Activated naive CD4-positive, alpha-beta T cell treated with anti-CD3 and anti-CD28 coated beads, Interleukin-2, amount 10 ng/mL, durations not matched to agents 7 days and 5 days (primary cell): ENCODE measurements around the gene SFN.
"Not testable (repeated sequence)": the region's sequence is repeated elsewhere in the genome, so short reads cannot be mapped to it uniquely, and the experiment has no call there.

Source experiments
- CTCF ChIA-PET: fragments of 350-600 bp; sonication (Branson Sonifier 250); formaldehyde crosslinking; loops from one replicate; lab custom pipeline; 2021; ENCODE audit warnings: antibody characterized with exemption; lab: Charles Lee
- DNase-seq: peaks from one replicate; pipeline ENCODE4 v3.0.0-alpha.2; 2020
- H3K27ac Mint-ChIP-seq: one replicate; pipeline ENCODE4 v1.8.0; 2021; ENCODE audit warnings: mild to moderate bottlenecking, moderate library complexity, mixed read lengths
- H3K27me3 Mint-ChIP-seq: one replicate; pipeline ENCODE4 v1.8.0; 2021; ENCODE audit warnings: mild to moderate bottlenecking, mixed read lengths
- H3K36me3 Mint-ChIP-seq: one replicate; pipeline ENCODE4 v1.8.0; 2021; ENCODE audit warnings: mixed read lengths
- H3K4me1 Mint-ChIP-seq: one replicate; pipeline ENCODE4 v1.8.0; 2021; ENCODE audit warnings: mixed read lengths
- H3K4me3 Mint-ChIP-seq: one replicate; pipeline ENCODE4 v1.8.0; 2021; ENCODE audit warnings: mild to moderate bottlenecking, moderate library complexity, mixed read lengths
- H3K9me3 Mint-ChIP-seq: one replicate; pipeline ENCODE4 v1.8.0; 2021; ENCODE audit warnings: mixed read lengths

Gene SFN

DNA sequence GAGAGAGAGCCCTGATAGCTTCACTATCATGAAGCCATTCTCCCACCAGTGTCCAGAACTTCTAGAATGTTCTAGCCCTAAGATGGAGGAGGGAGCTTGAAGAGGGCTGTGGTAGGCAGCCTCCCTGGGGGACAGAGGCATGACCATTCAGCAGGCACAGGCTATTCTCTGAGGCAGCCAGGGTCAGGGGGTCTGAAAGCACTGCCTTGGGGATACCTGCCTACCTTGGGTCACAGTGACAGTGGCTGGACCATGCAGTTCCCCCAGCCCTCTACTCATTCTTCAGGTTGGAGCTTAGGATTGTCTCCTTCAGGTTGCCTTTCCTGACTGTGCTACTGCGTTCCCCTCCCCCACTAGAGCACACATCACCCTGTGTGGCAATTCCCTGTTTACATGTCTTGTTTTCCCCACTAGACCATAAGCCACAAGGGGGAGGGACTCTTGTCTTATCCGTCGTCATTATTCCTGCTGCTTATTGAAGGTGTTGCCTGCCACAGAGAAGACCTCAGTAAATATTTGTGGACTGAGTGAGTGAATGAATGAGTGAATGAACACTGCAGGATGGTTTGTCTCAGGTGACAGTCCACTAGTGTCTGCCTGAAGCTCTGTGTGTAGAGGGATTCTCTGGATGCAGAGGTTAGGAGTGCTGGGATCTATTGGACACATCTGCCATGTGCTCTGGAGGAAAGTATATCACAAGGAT lies 31.3 kb upstream of the SFN start:
- Mint-ChIP-seq H3K9me3 (no peaks in the 10 kb centered on the region), H3K4me3 (no peak overlapping the region), H3K27ac (peak overlapping the region; percentile 97), H3K36me3 (peaks cover 80% of the 10 kb centered on the region), H3K27me3 (no peaks in the 10 kb centered on the region), H3K4me1 (peaks cover 78% of the 10 kb centered on the region)
- no peak for DNase-seq
- CTCF ChIA-PET = interaction anchor here (0.6 to 6.3 kb wide), 5 partner anchors 9 to 651 kb away, joined by 3 to 58 read pairs (median 28); partner anchors contain the start of gene PIGV

DNA sequence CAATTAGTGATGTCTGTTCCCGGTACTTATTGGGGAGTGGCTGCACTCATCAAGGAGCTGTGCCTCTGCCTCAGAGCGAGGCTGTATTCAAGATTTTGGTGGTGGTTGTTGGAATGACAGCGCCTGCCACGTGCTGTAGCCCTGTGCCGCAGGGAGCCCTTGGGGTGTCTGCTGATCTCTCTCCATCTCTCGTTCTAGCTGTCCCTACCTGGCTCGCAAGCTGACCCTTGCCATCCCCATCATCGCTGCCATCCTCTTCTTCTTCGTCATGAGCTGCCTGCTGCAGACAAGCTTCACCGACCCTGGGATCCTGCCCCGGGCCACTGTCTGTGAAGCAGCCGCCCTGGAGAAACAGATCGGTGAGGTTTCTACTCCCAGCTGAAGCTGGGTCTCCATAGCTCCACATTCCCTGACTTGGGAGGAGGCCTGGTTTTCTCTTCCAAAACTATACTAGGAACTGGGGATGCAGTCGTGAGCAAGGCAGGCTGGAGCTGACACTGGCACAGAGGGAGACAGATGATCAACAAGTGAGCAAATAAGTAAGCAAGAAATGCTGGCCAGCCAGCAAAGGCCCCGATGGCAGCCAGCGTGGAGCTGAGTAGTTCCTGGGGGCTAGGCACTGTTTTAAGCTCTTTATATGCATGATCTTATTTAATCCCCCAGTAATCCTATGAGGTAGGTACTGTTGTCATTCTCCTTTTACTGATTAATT lies 30.5 kb upstream of the SFN start:
- CTCF ChIA-PET = interaction anchor here (0.9 to 6.3 kb wide), 8 partner anchors 9 to 230 kb away, joined by 3 to 58 read pairs (median 11); partner anchors contain the start of gene PIGV
- Mint-ChIP-seq H3K36me3 (peaks cover 79% of the 10 kb centered on the region), H3K27me3 (no peaks in the 10 kb centered on the region), H3K4me1 (peaks cover 77% of the 10 kb centered on the region), H3K27ac (peak overlapping the region; percentile 97), H3K4me3 (no peak overlapping the region), H3K9me3 (no peaks in the 10 kb centered on the region)
- DNase-seq = no peak

DNA sequence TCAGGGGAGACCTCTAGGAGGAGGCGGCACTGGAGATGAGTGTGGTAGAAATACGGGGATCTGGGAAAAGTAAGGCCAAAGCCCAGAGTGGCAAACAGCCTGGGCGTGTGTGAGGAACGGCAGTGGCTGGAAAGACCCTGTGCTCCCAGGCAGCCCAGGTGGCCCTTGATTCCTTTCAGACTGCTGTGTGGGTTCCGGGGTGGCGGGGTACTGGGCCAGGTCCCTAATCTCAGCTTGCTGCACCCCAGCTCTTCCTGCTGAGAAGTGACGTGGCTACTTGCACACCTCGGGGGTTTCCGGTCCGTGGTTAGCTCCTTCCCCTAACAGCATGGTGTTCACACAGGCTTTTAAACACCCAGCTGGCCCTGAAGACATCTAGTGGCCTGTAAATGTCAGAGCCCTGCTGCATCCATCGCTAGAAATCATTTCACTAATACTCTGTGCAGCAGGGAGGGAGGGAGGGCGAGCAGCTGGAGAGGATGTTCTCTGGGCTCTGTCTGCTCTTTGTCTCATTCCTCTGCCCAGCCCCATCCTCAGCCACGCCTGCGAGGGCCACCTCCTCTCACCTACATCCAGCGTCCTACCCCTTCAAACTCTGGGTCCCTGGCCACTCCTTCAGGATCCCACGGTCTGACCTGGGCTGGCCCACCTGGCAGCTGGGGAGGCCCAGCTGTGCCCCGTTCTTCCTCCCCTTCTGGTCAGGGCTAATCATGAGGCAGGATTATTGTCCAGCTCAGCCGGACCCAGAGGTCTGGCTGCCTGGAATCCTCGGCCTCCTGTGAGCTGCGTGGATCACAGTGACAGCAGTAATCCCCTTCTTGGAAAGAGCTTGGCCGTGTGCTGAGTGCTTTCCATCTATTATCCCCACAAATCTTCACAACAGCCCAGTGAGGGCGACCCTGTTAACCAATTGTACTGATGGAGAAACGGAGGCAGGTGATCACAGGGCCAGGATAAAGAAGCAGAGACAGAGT lies 29.2 kb upstream of the SFN start:
- H3K9me3 Mint-ChIP-seq = no peaks in the 10 kb centered on the region
- no peaks in the 10 kb centered on the region for H3K27me3 Mint-ChIP-seq
- peak overlapping the region; percentile 61 for H3K4me3 Mint-ChIP-seq
- DNase-seq = peak; percentile 96
- peak overlapping the region; percentile 97 for H3K27ac Mint-ChIP-seq
- CTCF ChIA-PET = interaction anchor here (0.6 to 6.3 kb wide), 19 partner anchors 9 to 334 kb away, joined by 3 to 58 read pairs (median 4); partner anchors contain the start of genes GPN2 and PIGV
- peaks cover 76% of the 10 kb centered on the region for H3K36me3 Mint-ChIP-seq
- peaks cover 70% of the 10 kb centered on the region for H3K4me1 Mint-ChIP-seq

DNA sequence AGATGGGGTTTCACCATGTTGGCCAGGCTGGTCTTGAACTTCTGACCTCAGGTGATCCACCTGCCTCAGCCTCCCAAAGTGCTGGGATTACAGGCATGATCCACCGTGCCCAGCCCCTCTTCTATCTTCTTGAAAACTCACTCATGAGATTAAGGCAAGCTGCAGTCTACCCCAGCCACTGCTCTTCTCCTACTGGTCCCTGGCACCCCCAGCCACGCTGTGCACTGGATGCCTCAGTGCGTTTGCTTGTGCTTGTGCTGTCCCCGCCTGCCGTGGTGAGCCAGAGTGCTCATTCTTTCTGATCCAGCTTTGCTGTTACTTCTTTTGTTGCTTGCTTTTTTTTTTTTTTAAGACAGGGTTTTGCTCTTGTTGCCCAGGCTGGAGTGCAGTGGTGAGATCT lies 25.3 kb upstream of the SFN start:
- DNase-seq, H3K4me3 Mint-ChIP-seq, H3K27me3 Mint-ChIP-seq, H3K9me3 Mint-ChIP-seq: not testable (repeated sequence)
- CTCF ChIA-PET = interaction anchor here (0.8 kb wide), 1 partner anchor 27 kb away, joined by 3 read pairs; no protein-coding TSS in a partner anchor
- Mint-ChIP-seq H3K27ac (peak overlapping the region; percentile 71), H3K4me1 (peaks cover 33% of the 10 kb centered on the region), H3K36me3 (peaks cover 63% of the 10 kb centered on the region)

DNA sequence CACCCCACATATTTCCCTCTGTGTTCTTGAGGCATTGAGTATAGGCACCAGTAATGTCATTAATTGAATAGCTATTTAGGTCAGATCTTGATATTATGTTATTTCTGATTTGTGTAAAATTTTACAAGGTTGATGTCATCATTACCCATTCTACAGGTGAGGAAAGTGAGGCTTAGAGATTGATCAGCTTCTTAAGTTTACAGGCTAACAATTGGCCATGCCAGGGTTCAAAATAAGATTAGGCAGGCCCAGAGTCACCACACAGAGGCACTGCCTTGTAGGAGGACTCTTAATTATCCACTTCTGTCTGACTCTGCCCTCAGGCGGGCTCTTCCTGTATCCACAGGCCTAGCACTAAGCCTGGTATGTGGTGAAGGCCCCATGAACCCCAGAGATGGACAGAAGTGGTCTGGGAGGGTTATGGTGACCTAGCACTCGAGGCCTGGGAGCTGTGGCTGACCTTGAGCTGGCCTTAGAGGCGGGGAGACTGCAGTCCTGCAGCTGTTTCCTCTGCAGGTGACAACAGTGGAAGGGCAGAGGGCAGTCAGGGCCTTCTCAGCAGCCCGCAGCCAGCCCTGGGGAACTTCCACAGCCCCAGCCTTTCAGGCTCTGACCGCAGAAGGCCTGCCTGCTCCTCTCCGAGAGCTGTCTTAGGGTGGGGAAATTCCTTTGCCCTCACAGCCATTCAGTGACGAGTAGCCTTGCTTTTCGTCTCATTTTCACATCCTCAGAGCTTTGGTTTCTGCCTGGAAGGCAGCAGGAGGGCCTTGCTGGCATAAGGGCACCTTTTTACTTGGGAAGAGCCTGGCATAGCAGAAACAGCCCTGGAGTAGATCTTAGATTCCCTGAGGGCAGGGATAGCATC lies 24.2 kb upstream of the SFN start:
- DNase-seq = no peak
- CTCF ChIA-PET = interaction anchor here (0.6 to 1.0 kb wide), 2 partner anchors 29 to 48 kb away, joined by 3 to 4 read pairs; no protein-coding TSS in a partner anchor
- Mint-ChIP-seq H3K27me3 (no peaks in the 10 kb centered on the region), H3K4me3 (no peak overlapping the region), H3K9me3 (no peaks in the 10 kb centered on the region), H3K27ac (peak overlapping the region; percentile 71), H3K36me3 (peaks cover 57% of the 10 kb centered on the region), H3K4me1 (peaks cover 23% of the 10 kb centered on the region)

DNA sequence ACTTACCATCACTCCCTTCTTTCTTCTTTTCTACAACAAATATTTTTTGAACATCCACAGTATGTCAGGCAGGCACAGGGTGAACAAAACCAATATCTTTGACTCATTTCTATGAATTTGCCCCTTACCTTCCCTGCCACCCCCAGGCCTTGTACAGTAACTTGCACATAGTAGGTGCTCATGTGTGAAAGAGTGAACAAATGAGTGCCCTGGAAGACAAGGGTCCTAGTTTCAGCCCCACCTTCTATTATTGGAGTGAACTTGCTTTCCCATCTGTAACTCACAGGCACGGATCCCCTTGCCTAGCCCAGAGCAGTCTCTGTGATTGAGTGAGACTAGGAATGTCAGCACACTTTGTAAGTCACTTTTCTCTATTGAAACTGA lies 23.6 kb upstream of the SFN start:
- peak overlapping the region; percentile 62 for H3K27ac Mint-ChIP-seq
- peaks cover 56% of the 10 kb centered on the region for H3K36me3 Mint-ChIP-seq
- CTCF ChIA-PET = interaction anchor here (1.0 kb wide), 1 partner anchor 48 kb away, joined by 3 read pairs; no protein-coding TSS in a partner anchor
- H3K27me3 Mint-ChIP-seq = no peaks in the 10 kb centered on the region
- H3K4me1 Mint-ChIP-seq = peaks cover 17% of the 10 kb centered on the region
- H3K9me3 Mint-ChIP-seq = no peaks in the 10 kb centered on the region
- H3K4me3 Mint-ChIP-seq = no peak overlapping the region
- DNase-seq = no peak

DNA sequence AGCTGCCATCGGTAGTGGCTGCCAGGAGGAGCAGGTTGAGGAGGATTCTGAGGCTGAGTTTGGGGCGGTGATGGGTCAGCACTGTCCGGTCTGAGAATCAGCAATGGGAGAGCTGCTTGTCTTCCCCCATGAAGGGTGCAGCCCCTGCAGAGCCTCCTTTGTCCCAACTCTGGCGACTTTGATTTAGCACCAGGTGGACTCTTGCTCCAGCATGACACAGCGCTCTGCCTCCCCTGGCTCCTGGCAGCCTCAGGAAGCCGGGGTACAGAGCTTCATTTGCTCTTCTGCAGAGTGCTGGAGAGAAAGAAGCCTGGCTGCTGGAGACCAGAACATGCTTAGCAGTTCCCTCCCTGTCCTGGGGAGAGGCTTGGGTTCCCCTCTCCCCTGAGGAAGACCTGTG lies 23.2 kb upstream of the SFN start:
- Mint-ChIP-seq H3K27ac (no peak overlapping the region), H3K4me1 (peaks cover 12% of the 10 kb centered on the region), H3K4me3 (no peak overlapping the region), H3K9me3 (no peaks in the 10 kb centered on the region), H3K36me3 (peaks cover 53% of the 10 kb centered on the region), H3K27me3 (no peaks in the 10 kb centered on the region)
- CTCF ChIA-PET = no interaction called here
- DNase-seq = no peak

DNA sequence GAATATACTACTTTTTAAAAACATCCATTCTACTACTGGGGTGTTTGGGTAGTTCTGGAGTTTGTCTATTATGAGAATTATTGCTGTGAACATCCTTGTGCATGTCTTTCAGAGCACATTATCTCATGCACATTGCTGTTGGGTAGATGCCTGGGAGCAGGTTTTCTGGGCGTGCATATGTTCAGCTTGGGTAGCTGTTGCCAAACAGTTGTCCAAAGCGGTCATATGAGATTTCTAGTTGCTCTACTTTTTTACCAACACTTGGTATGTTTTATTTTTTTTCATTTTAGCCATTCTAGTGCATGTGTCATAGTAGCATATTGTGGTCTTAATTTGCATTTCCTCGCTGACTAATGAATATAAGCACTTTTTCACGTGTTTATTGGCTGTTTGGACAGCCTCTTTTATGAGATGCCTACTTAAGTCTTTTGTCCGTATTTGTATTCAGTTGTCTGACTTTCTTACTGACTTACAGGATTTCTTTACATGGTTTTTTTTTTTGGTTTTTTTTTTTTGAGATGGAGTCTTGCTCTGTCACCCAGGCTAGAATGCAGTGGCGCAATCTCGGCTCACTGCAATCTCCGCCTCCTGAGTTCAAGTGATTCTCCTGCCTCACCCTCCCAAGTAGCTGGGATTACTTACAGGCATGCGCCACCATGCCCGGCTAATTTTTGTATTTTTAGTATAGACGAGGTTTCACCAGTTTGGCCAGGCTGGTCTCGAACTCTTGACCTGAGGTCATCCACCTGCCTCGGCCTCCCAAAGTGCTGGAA lies 18.3 kb upstream of the SFN start:
- H3K27ac Mint-ChIP-seq = no peak overlapping the region
- no peaks in the 10 kb centered on the region for H3K4me1 Mint-ChIP-seq
- peaks cover 42% of the 10 kb centered on the region for H3K36me3 Mint-ChIP-seq
- CTCF ChIA-PET = interaction anchor here (0.7 kb wide), 1 partner anchor 11 kb away, joined by 3 read pairs; no protein-coding TSS in a partner anchor
- H3K9me3 Mint-ChIP-seq = no peaks in the 10 kb centered on the region
- DNase-seq = no peak
- H3K27me3 Mint-ChIP-seq = no peaks in the 10 kb centered on the region
- H3K4me3 Mint-ChIP-seq = no peak overlapping the region

DNA sequence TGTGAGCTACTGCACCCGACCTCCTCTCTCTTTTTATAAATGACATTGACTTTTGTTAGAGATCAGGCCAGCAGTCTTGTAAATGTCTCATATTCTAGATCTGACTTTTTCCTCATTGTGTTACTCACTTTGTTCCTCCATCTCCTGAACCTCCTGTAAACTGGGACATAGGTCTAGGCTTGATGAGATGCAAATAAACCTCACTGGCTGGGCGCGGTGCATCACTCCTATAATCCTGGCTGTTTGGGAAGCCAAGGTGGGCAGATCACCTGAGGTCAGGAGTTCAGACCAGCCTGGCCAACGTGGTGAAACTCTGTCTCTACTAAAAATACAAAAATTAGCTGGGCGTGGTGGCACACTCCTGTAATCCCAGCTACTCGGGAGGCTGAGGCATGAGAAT lies 15.1 kb upstream of the SFN start:
- CTCF ChIA-PET = interaction anchor here (0.6 to 2.5 kb wide), 4 partner anchors 11 to 41 kb away, joined by 3 to 7 read pairs (median 4); no protein-coding TSS in a partner anchor
- not testable (repeated sequence) for H3K9me3 Mint-ChIP-seq, DNase-seq, H3K4me1 Mint-ChIP-seq, H3K27ac Mint-ChIP-seq, H3K4me3 Mint-ChIP-seq, H3K27me3 Mint-ChIP-seq
- H3K36me3 Mint-ChIP-seq = peaks cover 54% of the 10 kb centered on the region

DNA sequence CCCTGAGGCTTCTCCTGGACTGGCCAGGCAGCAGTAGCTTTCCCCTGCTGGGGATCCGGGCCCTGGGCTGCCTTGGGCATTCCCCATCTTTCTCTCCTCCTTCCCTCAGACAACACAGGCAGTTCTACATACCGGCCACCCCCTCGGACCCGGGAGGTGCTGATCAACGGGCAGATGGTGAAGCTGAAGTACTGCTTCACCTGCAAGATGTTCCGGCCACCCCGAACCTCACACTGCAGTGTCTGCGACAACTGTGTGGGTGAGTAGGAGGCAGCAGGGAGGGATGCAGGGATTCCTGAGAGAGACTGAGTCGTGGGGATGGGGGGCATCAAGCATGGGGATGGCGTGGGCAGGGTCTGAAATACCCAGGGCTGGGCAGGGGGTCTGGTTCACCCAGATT lies 14.4 kb upstream of the SFN start:
- Mint-ChIP-seq H3K9me3 (no peaks in the 10 kb centered on the region), H3K4me1 (no peaks in the 10 kb centered on the region), H3K4me3 (no peak overlapping the region), H3K27ac (peak overlapping the region; percentile 42), H3K27me3 (no peaks in the 10 kb centered on the region), H3K36me3 (peaks cover 56% of the 10 kb centered on the region)
- DNase-seq = no peak
- CTCF ChIA-PET = interaction anchor here (1.3 to 2.6 kb wide), 3 partner anchors 10 to 30 kb away, joined by 5 to 11 read pairs (median 7); no protein-coding TSS in a partner anchor

DNA sequence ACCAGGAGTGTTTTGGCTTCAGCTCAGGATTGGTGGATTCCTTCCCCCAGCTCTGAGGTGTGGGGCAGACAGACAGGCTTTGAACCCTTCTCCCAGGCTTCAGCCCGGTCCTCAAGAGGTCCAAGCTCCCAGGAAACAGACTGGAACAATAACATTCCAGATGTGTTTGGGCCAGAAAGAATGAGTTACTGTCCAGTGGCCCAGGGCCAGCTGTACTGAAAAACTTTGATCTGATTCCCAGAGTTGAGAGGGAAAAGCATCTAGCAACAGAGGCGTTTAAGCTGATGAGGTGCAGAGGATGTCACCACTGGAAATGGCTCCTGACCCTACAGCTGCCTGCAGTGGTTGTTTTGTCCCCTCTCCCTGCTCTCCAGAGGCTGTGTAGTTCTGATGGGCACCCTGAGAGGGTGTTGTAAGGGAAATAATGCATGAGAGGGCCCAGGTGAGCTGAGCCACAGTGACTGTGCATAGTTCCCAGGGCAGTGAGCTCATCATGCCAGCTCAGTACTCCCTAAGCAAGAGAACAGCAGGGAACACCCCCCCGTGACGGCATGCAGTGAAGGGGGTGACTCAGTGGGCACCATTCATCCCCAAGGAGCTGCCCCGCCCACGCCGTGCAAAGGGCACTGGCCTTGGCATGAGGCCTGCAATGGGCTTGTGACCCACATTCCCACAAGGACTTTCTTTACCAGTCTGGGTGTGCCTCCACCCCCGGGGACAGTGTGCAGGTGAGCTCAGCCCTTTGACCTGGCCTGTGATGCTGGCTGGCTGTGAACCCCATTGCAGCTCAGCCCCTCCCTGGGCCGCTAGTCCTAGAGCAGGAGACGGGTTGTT lies 13.8 kb upstream of the SFN start:
- CTCF ChIA-PET = interaction anchor here (0.9 to 2.6 kb wide), 6 partner anchors 10 to 247 kb away, joined by 3 to 11 read pairs (median 6); partner anchors contain the start of gene ZDHHC18
- Mint-ChIP-seq H3K36me3 (peaks cover 51% of the 10 kb centered on the region), H3K27ac (no peak overlapping the region), H3K27me3 (no peaks in the 10 kb centered on the region), H3K4me3 (no peak overlapping the region), H3K9me3 (no peaks in the 10 kb centered on the region), H3K4me1 (no peaks in the 10 kb centered on the region)
- no peak for DNase-seq
